Measurements from ENCODE around the gene STK32B. TPM values are rescaled to one million over a fixed set of nuclear protein-coding genes. Genes with fewer than 3 reads are reported as not detected.

Gene STK32B
- total and polyA plus RNA-seq, 2 donors (not counting 3 experiments of a cell fraction or from before 2014, with no cell fraction given) = 5.6 to 7.8 TPM

- Histone ChIP-seq H3K9ac (replicated peaks; ENCODE audit: extremely low read depth, insufficient read depth, low read length) (no peak overlapping the region), H4K20me1 (replicated peaks; ENCODE audit: control insufficient read depth, extremely low read depth, insufficient read depth, low read length) (no peaks in the 10 kb centered on the region), H3K4me3 (replicated peaks in 1 of 3; ENCODE audit: insufficient read depth in 1 of 3, low read depth in 1 of 3, low read length in 3 of 3) (no peak overlapping the region), H3K4me1 (ENCODE audit: control insufficient read depth, extremely low read depth, insufficient read depth, low read length) (no peaks in the 10 kb centered on the region), H3K27ac (ENCODE audit: insufficient read depth, low read depth, low read length) (no peak overlapping the region), H3K79me2 (ENCODE audit: control insufficient read depth, insufficient read depth, low read length) (no peaks in the 10 kb centered on the region), H3K27me3 (ENCODE audit: control insufficient read depth in 2 of 2, insufficient read depth in 2 of 2, low read length in 2 of 2) (no peaks in the 10 kb centered on the region), H2AFZ (ENCODE audit: low read depth, low read length) (no peak overlapping the region), H3K9me1 (replicated peaks; ENCODE audit: control insufficient read depth, extremely low read depth, insufficient read depth, low read length) (no peaks in the 10 kb centered on the region), H3K9me3 (replicated peaks; ENCODE audit: control insufficient read depth, insufficient read depth, low read length) (no peaks in the 10 kb centered on the region), H3K36me3 (ENCODE audit: control insufficient read depth in 2 of 2, extremely low read depth in 1 of 2, insufficient read depth in 2 of 2, low read length in 2 of 2) (no peaks in the 10 kb centered on the region), H3K4me2 (ENCODE audit: insufficient read depth, low read length) (no peak overlapping the region)
- no peak for FAIRE-seq
- ChIA-PET CTCF (no interaction called here), POLR2A (no interaction called here)
- no TSS peak for BruUV-seq (replicated peaks)
- TF ChIP-seq GATA2 (IDR thresholded peaks at IDR 0.05; ENCODE audit: insufficient read depth, insufficient read length, low read depth, low read length) (no peak), FOS (IDR thresholded peaks at IDR 0.05; ENCODE audit: borderline replicate concordance, insufficient read depth, low read length) (no peak), POLR2AphosphoS5 (IDR thresholded peaks at IDR 0.05; ENCODE audit: insufficient read depth, low read depth, low read length) (no peak)
- dilution Hi-C loops (cut with MboI; ENCODE audit: extremely low pct_ligation_motif_present, low sequenced_read_pairs) (no loop called here), intact Hi-C loops (cut with micrococcal nuclease) (no loop called here)
- no peak for DNase-seq (ENCODE audit: low read depth, low spot score)
Observed at GRCh38 chr4:5455003-5455585, 403.8 kb downstream of the STK32B start.

GRCh38 chr4:5456296-5456845, 405.1 kb downstream of the STK32B start:
- TF ChIP-seq GATA2 (IDR thresholded peaks at IDR 0.05; ENCODE audit: insufficient read depth, insufficient read length, low read depth, low read length) = no peak
- TF ChIP-seq CTCF (IDR thresholded peaks at IDR 0.05; ENCODE audit: extremely low read depth in 1 of 2, insufficient read depth in 1 of 2, low read depth in 1 of 2, low read length in 2 of 2) = no peak
- TF ChIP-seq EZH2 (IDR thresholded peaks at IDR 0.05; ENCODE audit: borderline replicate concordance, low read depth, low read length, severe bottlenecking) = no peak
- TF ChIP-seq MAX (IDR thresholded peaks at IDR 0.05; ENCODE audit: insufficient read depth, insufficient read length) = no peak
- TF ChIP-seq JUN (IDR thresholded peaks at IDR 0.05; ENCODE audit: borderline replicate concordance, insufficient read depth, insufficient read length, low read depth) = no peak
- TF ChIP-seq MYC (IDR thresholded peaks at IDR 0.05; ENCODE audit: low read depth, low read length) = no peak
- no peak for TF ChIP-seq POLR2A (IDR thresholded peaks at IDR 0.05; ENCODE audit: low read depth, low read length)
- no peak for TF ChIP-seq FOS (IDR thresholded peaks at IDR 0.05; ENCODE audit: borderline replicate concordance, insufficient read depth, low read length)
- no peak for TF ChIP-seq POLR2AphosphoS5 (IDR thresholded peaks at IDR 0.05; ENCODE audit: insufficient read depth, low read depth, low read length)
- Histone ChIP-seq H3K4me1 (ENCODE audit: control insufficient read depth, extremely low read depth, insufficient read depth, low read length) (no peaks in the 10 kb centered on the region), H3K9me1 (replicated peaks; ENCODE audit: control insufficient read depth, extremely low read depth, insufficient read depth, low read length) (no peaks in the 10 kb centered on the region), H3K79me2 (ENCODE audit: control insufficient read depth, insufficient read depth, low read length) (no peaks in the 10 kb centered on the region), H2AFZ (ENCODE audit: low read depth, low read length) (no peak overlapping the region), H3K4me2 (ENCODE audit: insufficient read depth, low read length) (no peak overlapping the region), H3K36me3 (ENCODE audit: control insufficient read depth in 2 of 2, extremely low read depth in 1 of 2, insufficient read depth in 2 of 2, low read length in 2 of 2) (no peaks in the 10 kb centered on the region), H3K27ac (ENCODE audit: insufficient read depth, low read depth, low read length) (no peak overlapping the region), H3K9ac (replicated peaks; ENCODE audit: extremely low read depth, insufficient read depth, low read length) (no peak overlapping the region), H4K20me1 (replicated peaks; ENCODE audit: control insufficient read depth, extremely low read depth, insufficient read depth, low read length) (no peaks in the 10 kb centered on the region), H3K4me3 (replicated peaks in 1 of 3; ENCODE audit: insufficient read depth in 1 of 3, low read depth in 1 of 3, low read length in 3 of 3) (no peak overlapping the region), H3K27me3 (ENCODE audit: control insufficient read depth in 2 of 2, insufficient read depth in 2 of 2, low read length in 2 of 2) (no peaks in the 10 kb centered on the region), H3K9me3 (replicated peaks; ENCODE audit: control insufficient read depth, insufficient read depth, low read length) (no peaks in the 10 kb centered on the region)
- BruUV-seq (replicated peaks) = no TSS peak
- intact Hi-C loops (cut with micrococcal nuclease) (no loop called here), dilution Hi-C loops (cut with MboI; ENCODE audit: extremely low pct_ligation_motif_present, low sequenced_read_pairs) (no loop called here)
- POLR2A ChIA-PET = no interaction called here
- CTCF ChIA-PET = no interaction called here
- no peak for DNase-seq (ENCODE audit: low read depth, low spot score)
- no peak for FAIRE-seq

Measured in endothelial cell of umbilical vein (primary cell).